Type B pancreatic cell (in vitro differentiated cells): ENCODE data around the gene LBH. TPM values are rescaled to one million over a fixed set of nuclear protein-coding genes. Genes with fewer than 3 reads are reported as not detected.

Experiments
- DNase-seq: peaks from one replicate; pipeline ENCODE4 v3.0.0; 2021; ENCODE audit warnings: mixed read lengths; ENCODE audit not compliant: unreplicated experiment; ENCODE audit errors: extremely low spot score
- H3K27ac Mint-ChIP-seq: 2 replicates; pipeline ENCODE4 v1.8.0; 2021; ENCODE audit warnings: mild to moderate bottlenecking, mixed read lengths
- H3K27me3 Mint-ChIP-seq: 2 replicates; pipeline ENCODE4 v1.8.0; 2021; ENCODE audit warnings: mixed read lengths
- H3K36me3 Mint-ChIP-seq: 2 replicates; pipeline ENCODE4 v1.8.0; 2021; ENCODE audit warnings: mixed read lengths
- H3K4me1 Mint-ChIP-seq: one replicate; pipeline ENCODE4 v1.8.0; 2021; ENCODE audit warnings: mixed read lengths; ENCODE audit not compliant: unreplicated experiment
- H3K4me3 Mint-ChIP-seq: 2 replicates; pipeline ENCODE4 v1.8.0; 2021; ENCODE audit warnings: mild to moderate bottlenecking, mixed read lengths
- H3K9me3 Mint-ChIP-seq: 2 replicates; pipeline ENCODE4 v1.8.0; 2021; ENCODE audit warnings: mixed read lengths
- CTCF ChIP-seq: fragments of 200-600 bp; sonication (generic); conservative IDR thresholded peaks from 2 replicates; pipeline ENCODE4 v1.5.0; 2021; ENCODE audit warnings: antibody characterized with exemption, mild to moderate bottlenecking
- long read RNA-seq: library from polyadenylated mRNA; unstranded; transcript quantifications from one replicate; pipeline ENCODE4 v2.0.0, GENCODE V29; 2020
- total RNA-seq: library from RNA; stranded (reverse); gene quantifications from 2 replicates; pipeline ENCODE4 v1.2.1, GENCODE V29; 2021; ENCODE audit warnings: low replicate concordance

Gene LBH
- total RNA-seq, result 78.5 and 116 TPM in 2 replicates
- long read RNA-seq, transcript LBH-201 (3 exons, 3,095 nt), result major isoform, 111 of 142 reads
- long read RNA-seq, partial matches to known transcripts, result 3 of 142 reads
- long read RNA-seq, other reads (novel, unspliced or antisense), result 26 of 142 reads

- Mint-ChIP-seq H3K27me3 (peaks cover 20% of the 10 kb centered on the region), H3K9me3 (no peaks in the 10 kb centered on the region), H3K4me3 (peak within 1 kb of the TSS; percentile 92), H3K4me1 (peaks cover 24% of the 10 kb centered on the region), H3K27ac (peak within 1 kb of the TSS; percentile 85), H3K36me3 (peaks cover 7% of the 10 kb centered on the region)
- TF ChIP-seq CTCF, result no peak
- peak; percentile 89 for DNase-seq
Measured at GRCh38 chr2:30231212-30231995, at the start of gene LBH. LBH (plus strand) TSS chr2:30231534; CDS start chr2:30231739, 205 bp downstream.

GRCh38 chr2:30184035-30184434, 47.3 kb upstream of the LBH start:
- no peaks in the 10 kb centered on the region for H3K9me3 Mint-ChIP-seq
- no peak overlapping the region for H3K4me3 Mint-ChIP-seq
- H3K27me3 Mint-ChIP-seq, result peaks cover 9% of the 10 kb centered on the region
- H3K36me3 Mint-ChIP-seq, result no peaks in the 10 kb centered on the region
- no peak for TF ChIP-seq CTCF
- no peak overlapping the region for H3K27ac Mint-ChIP-seq
- no peaks in the 10 kb centered on the region for H3K4me1 Mint-ChIP-seq
- no peak for DNase-seq

- TF ChIP-seq CTCF, result no peak
- H3K27me3 Mint-ChIP-seq, result peaks cover 11% of the 10 kb centered on the region
- H3K27ac Mint-ChIP-seq, result no peak overlapping the region
- H3K36me3 Mint-ChIP-seq, result no peaks in the 10 kb centered on the region
- no peak for DNase-seq
- no peaks in the 10 kb centered on the region for H3K4me1 Mint-ChIP-seq
- peaks cover 4% of the 10 kb centered on the region for H3K9me3 Mint-ChIP-seq
- no peak overlapping the region for H3K4me3 Mint-ChIP-seq
Measured at GRCh38 chr2:30185178-30185577, 46.2 kb upstream of the LBH start.

- Mint-ChIP-seq H3K9me3 (peaks cover 4% of the 10 kb centered on the region), H3K27me3 (peaks cover 8% of the 10 kb centered on the region), H3K27ac (no peak overlapping the region), H3K4me1 (no peaks in the 10 kb centered on the region), H3K4me3 (no peak overlapping the region), H3K36me3 (no peaks in the 10 kb centered on the region)
- no peak for TF ChIP-seq CTCF
- DNase-seq, result no peak
Measured at GRCh38 chr2:30188292-30188691, 43.0 kb upstream of the LBH start.

- peaks cover 4% of the 10 kb centered on the region for H3K9me3 Mint-ChIP-seq
- peaks cover 7% of the 10 kb centered on the region for H3K27me3 Mint-ChIP-seq
- peaks cover 4% of the 10 kb centered on the region for H3K4me1 Mint-ChIP-seq
- no peak overlapping the region for H3K27ac Mint-ChIP-seq
- DNase-seq, result no peak
- H3K36me3 Mint-ChIP-seq, result no peaks in the 10 kb centered on the region
- TF ChIP-seq CTCF, result no peak
- no peak overlapping the region for H3K4me3 Mint-ChIP-seq
Measured at GRCh38 chr2:30190637-30191036, 40.7 kb upstream of the LBH start.
